Uterus (tissue), 2 donors: Measurements from ENCODE around the gene RIMKLB.

ENCODE experiments used
- POLR2A ChIP-seq, 2 donors: fragments of 450-650 bp; IDR thresholded peaks; one replicate each; pipeline ENCODE4 v1.6.1; 2016; ENCODE audit warnings: antibody characterized with exemption in 2 of 2, mild to moderate bottlenecking in 1 of 2, moderate library complexity in 1 of 2
- TF ChIP-seq, protein P1 (sequence below), 4 experiments: fragments of 200-600 bp in 2 of 4; fragments of 450-650 bp in 2 of 4; sonication (generic) in 2 of 4; IDR thresholded peaks; one replicate each; pipeline ENCODE4 v1.5.1; 2016 to 2019; ENCODE audit warnings: antibody characterized with exemption in 4 of 4, mild to moderate bottlenecking in 2 of 4, moderate library complexity in 1 of 4

DNA sequence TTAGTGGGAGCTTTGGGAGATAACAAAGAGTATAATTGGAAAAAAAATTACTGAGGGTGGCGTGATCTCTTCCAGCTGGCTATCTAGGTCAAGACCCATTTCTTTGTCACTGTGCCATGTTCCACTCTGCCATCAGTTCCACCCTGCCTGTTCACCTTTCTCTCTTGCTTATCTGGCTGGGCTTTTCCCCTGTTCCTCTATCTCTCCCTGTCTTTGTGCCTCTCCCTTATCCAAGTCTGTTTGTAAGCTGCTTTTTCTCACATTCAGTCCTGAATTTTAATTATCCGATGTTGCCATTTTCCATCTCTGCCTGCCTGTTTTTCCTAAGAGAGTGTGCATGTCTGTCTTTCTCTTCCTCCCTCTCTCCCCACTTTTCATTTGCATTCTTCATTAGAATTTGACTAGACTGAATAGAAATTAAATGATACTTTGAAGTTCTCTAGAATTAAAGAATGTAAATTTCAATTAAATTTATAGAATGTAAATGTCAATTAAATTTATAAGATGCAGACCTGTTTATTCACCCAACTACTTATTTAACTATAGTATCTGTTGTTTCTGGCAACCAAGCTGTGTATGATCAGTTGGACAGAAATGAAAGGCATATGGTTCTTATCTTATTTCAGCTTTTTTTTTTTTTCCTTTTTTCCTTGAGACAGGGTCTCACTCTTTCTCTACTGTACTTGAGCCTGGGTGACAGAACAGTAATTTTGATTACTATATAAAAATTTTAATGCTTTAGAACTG, 83.8 kb downstream of the RIMKLB start:
- TF ChIP-seq, protein P1, sequence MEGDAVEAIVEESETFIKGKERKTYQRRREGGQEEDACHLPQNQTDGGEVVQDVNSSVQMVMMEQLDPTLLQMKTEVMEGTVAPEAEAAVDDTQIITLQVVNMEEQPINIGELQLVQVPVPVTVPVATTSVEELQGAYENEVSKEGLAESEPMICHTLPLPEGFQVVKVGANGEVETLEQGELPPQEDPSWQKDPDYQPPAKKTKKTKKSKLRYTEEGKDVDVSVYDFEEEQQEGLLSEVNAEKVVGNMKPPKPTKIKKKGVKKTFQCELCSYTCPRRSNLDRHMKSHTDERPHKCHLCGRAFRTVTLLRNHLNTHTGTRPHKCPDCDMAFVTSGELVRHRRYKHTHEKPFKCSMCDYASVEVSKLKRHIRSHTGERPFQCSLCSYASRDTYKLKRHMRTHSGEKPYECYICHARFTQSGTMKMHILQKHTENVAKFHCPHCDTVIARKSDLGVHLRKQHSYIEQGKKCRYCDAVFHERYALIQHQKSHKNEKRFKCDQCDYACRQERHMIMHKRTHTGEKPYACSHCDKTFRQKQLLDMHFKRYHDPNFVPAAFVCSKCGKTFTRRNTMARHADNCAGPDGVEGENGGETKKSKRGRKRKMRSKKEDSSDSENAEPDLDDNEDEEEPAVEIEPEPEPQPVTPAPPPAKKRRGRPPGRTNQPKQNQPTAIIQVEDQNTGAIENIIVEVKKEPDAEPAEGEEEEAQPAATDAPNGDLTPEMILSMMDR (IDR thresholded peaks at IDR 0.05): no peak
- no peak for TF ChIP-seq POLR2A (IDR thresholded peaks at IDR 0.05)
